ENCODE measurements around the gene DLGAP1. TPM values are rescaled to one million over a fixed set of nuclear protein-coding genes. Genes with fewer than 3 reads are reported as not detected.

DLGAP1 gene
- total and polyA plus RNA-seq, 10 of the 15 experiments (the other 5 are each of a cell fraction or from before 2014, with no cell fraction given), result 0.23 to 27.6 (median 1.9) TPM

DNA sequence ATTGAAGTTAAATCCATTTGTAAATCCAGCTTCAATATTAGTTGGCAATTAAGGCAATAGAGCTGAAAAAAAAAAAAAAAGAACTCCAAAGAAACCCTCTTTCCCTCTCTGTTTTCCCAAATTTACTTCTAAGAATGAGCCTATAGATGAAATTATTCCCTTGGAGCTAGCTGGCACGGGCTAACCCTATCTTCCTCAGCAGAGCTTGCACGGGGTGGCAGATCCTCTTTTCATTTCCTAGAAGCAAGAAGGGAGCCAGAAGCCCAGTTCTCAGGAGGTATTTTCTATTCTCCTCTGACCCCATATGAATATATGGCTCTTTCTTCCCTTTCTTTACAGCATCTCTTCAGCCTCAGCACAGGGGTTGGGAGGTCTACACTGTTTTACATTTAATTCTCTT lies 579.1 kb downstream of the DLGAP1 start:
- intact Hi-C loops (cut with micrococcal nuclease; ENCODE audit: unreplicated experiment), result no loop called here
- POLR2A ChIA-PET, result no interaction called here
- Histone ChIP-seq H3K4me3 (no peak overlapping the region), H3K36me3 (ENCODE audit: control insufficient read depth in 2 of 2, insufficient read depth in 2 of 2, low read length in 1 of 2) (peaks cover 0 to 10% of the 10 kb centered on the region in 2 experiments; a peak in 2 of 4 replicates), H3K9ac (ENCODE audit: control insufficient read depth, insufficient read depth, low read length) (no peak overlapping the region), H3K79me2 (ENCODE audit: control insufficient read depth, insufficient read depth, low read length) (no peaks in the 10 kb centered on the region), H3K27me3 (replicated peaks in 1 of 2; ENCODE audit: control insufficient read depth in 2 of 2, insufficient read depth in 2 of 2, low read length in 1 of 2) (no peaks in the 10 kb centered on the region), H3K9me3 (replicated peaks; ENCODE audit: control insufficient read depth, insufficient read depth, low read length) (no peaks in the 10 kb centered on the region; the same call in 2 of the 3 replicates), H3K4me2 (ENCODE audit: control insufficient read depth, insufficient read depth) (no peak overlapping the region), H4K20me1 (ENCODE audit: control insufficient read depth, insufficient read depth) (no peaks in the 10 kb centered on the region), H3K27ac (ENCODE audit: control insufficient read depth, insufficient read depth) (no peak overlapping the region), H2AFZ (ENCODE audit: control insufficient read depth, low read depth, low read length) (no peak overlapping the region), H3K4me1 (ENCODE audit: control insufficient read depth, insufficient read depth, low read length) (no peaks in the 10 kb centered on the region)
- DNase-seq (ENCODE audit: low read depth, low spot score) (no peak), ATAC-seq (peak; percentile 34), FAIRE-seq (no peak)
- TF ChIP-seq ZNF622 (IDR thresholded peaks at IDR 0.05) (no peak), NFYA (IDR thresholded peaks at IDR 0.05; ENCODE audit: borderline replicate concordance, low read depth, low read length) (no peak), BHLHE40 (IDR thresholded peaks at IDR 0.05; ENCODE audit: borderline replicate concordance in 1 of 2, low read depth in 2 of 2, low read length in 1 of 2) (no peak), MEF2B (IDR thresholded peaks at IDR 0.05; ENCODE audit: partially characterized antibody, poor library complexity, severe bottlenecking) (no peak), JUNB (IDR thresholded peaks at IDR 0.05) (no peak)
- TF ChIP-seq, protein P1, sequence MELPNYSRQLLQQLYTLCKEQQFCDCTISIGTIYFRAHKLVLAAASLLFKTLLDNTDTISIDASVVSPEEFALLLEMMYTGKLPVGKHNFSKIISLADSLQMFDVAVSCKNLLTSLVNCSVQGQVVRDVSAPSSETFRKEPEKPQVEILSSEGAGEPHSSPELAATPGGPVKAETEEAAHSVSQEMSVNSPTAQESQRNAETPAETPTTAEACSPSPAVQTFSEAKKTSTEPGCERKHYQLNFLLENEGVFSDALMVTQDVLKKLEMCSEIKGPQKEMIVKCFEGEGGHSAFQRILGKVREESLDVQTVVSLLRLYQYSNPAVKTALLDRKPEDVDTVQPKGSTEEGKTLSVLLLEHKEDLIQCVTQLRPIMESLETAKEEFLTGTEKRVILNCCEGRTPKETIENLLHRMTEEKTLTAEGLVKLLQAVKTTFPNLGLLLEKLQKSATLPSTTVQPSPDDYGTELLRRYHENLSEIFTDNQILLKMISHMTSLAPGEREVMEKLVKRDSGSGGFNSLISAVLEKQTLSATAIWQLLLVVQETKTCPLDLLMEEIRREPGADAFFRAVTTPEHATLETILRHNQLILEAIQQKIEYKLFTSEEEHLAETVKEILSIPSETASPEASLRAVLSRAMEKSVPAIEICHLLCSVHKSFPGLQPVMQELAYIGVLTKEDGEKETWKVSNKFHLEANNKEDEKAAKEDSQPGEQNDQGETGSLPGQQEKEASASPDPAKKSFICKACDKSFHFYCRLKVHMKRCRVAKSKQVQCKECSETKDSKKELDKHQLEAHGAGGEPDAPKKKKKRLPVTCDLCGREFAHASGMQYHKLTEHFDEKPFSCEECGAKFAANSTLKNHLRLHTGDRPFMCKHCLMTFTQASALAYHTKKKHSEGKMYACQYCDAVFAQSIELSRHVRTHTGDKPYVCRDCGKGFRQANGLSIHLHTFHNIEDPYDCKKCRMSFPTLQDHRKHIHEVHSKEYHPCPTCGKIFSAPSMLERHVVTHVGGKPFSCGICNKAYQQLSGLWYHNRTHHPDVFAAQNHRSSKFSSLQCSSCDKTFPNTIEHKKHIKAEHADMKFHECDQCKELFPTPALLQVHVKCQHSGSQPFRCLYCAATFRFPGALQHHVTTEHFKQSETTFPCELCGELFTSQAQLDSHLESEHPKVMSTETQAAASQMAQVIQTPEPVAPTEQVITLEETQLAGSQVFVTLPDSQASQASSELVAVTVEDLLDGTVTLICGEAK (IDR thresholded peaks at IDR 0.05; ENCODE audit: borderline replicate concordance), result no peak
- WGBS (ENCODE audit: insufficient coverage, insufficient replicate concordance, low lambda C conversion rate, missing lambda C conversion rate), result 3% methylated on average over 2 of the region's 2 CpGs
- BruUV-seq (replicated peaks), result no TSS peak
- CTCF ChIA-PET, result interaction anchor here (1.0 to 2.7 kb wide), 10 partner anchors 11 to 147 kb away, joined by 3 to 14 read pairs (median 6); no protein-coding TSS in a partner anchor
- SMC1A ChIA-PET (ENCODE audit: uncharacterized antibody, unreplicated experiment), result interaction anchor here (1.0 to 2.4 kb wide), 10 partner anchors 16 to 1182 kb away, joined by 3 to 16 read pairs (median 5); no protein-coding TSS in a partner anchor
- RAD21 ChIA-PET (ENCODE audit: unreplicated experiment), result interaction anchor here (0.8 to 1.9 kb wide), 9 partner anchors 20 to 173 kb away, joined by 3 to 6 read pairs (median 4); no protein-coding TSS in a partner anchor
- in situ Hi-C loops (cut with MboI), result no loop called here
